ENCODE measurements around the gene ANKRD26.

The ANKRD26 gene

DNA sequence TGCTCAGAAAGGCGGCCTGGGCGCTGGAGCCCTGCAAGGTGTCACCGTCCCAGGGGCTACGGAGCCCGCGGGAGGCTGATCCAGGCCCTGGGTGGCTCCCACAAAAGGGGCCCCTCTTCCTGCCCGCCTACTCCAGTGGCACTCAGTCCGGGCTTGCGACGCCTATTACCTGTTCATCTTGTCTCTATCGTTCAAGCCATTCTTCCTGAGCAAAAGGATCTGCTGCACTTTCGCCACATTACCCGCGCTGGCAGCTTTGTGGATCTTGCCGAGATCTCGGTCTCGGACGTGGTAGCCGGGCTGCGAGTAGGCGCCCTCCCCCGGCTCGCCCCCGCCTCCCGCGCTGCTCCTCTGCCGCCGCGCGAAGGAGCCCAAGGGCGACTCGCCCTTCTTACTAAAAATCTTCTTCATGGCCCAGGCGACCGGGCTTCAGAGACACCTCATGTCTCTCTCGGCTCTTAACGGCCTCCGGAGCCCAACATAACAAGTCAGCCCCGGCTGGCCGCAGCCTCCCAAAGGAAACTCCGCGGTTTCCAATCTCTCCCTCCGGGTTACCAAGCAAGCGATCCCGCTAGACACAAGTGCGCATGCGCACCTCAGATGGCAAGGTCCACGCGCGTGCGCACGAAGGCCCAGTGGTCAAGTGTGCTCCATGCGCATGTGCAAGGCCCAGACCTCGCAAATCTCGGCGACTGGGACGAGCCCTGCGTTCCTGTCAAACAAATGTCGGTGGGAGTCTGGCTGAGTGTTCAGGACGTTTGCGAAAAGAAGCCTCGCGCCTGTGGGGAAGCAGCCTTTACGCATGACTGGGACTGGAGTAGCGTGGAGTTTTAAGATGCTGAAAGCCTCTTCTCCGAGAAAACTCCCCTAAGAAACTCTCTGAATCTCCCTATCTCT lies at the start of gene ANKRD26 (continued):
- TF ChIP-seq ZNF10 (tag by site-specific recombination; IDR thresholded peaks at IDR 0.05) = no peak
- no peak for TF ChIP-seq ZNF776 (tag by site-specific recombination; IDR thresholded peaks at IDR 0.05; ENCODE audit: borderline replicate concordance)
- no peak for TF ChIP-seq ZNF132 (tag by site-specific recombination; IDR thresholded peaks at IDR 0.05; ENCODE audit: borderline replicate concordance)
- 0 out of 2 replicates have a peak, but pooled peaks have one; percentile 73 for TF ChIP-seq ZNF561 (tag by site-specific recombination; IDR thresholded peaks at IDR 0.05; ENCODE audit: borderline replicate concordance)
- TF ChIP-seq, protein P1, sequence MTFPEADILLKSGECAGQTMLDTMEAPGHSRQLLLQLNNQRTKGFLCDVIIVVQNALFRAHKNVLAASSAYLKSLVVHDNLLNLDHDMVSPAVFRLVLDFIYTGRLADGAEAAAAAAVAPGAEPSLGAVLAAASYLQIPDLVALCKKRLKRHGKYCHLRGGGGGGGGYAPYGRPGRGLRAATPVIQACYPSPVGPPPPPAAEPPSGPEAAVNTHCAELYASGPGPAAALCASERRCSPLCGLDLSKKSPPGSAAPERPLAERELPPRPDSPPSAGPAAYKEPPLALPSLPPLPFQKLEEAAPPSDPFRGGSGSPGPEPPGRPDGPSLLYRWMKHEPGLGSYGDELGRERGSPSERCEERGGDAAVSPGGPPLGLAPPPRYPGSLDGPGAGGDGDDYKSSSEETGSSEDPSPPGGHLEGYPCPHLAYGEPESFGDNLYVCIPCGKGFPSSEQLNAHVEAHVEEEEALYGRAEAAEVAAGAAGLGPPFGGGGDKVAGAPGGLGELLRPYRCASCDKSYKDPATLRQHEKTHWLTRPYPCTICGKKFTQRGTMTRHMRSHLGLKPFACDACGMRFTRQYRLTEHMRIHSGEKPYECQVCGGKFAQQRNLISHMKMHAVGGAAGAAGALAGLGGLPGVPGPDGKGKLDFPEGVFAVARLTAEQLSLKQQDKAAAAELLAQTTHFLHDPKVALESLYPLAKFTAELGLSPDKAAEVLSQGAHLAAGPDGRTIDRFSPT (tag by site-specific recombination; IDR thresholded peaks at IDR 0.05) = no peak
- TF ChIP-seq, protein P2, sequence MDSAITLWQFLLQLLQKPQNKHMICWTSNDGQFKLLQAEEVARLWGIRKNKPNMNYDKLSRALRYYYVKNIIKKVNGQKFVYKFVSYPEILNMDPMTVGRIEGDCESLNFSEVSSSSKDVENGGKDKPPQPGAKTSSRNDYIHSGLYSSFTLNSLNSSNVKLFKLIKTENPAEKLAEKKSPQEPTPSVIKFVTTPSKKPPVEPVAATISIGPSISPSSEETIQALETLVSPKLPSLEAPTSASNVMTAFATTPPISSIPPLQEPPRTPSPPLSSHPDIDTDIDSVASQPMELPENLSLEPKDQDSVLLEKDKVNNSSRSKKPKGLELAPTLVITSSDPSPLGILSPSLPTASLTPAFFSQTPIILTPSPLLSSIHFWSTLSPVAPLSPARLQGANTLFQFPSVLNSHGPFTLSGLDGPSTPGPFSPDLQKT (IDR thresholded peaks at IDR 0.05; ENCODE audit: borderline replicate concordance, low read depth, low read length) = no peak
- no peak for TF ChIP-seq MYNN (tag by site-specific recombination; IDR thresholded peaks at IDR 0.05; ENCODE audit: borderline replicate concordance)
- TF ChIP-seq ZBTB17 (tag by site-specific recombination; IDR thresholded peaks at IDR 0.05) = peak; percentile 79
- TF ChIP-seq ZNF571 (tag by site-specific recombination; IDR thresholded peaks at IDR 0.05) = no peak
- 0 out of 2 replicates have a peak, but pooled peaks have one; percentile 16 for TF ChIP-seq KLF9 (tag by site-specific recombination; IDR thresholded peaks at IDR 0.05; ENCODE audit: low read depth)
- no peak for TF ChIP-seq ZNF76 (tag by site-specific recombination; IDR thresholded peaks at IDR 0.05; ENCODE audit: borderline replicate concordance, low read depth)
- TF ChIP-seq ZNF214 (tag by site-specific recombination; IDR thresholded peaks at IDR 0.05; ENCODE audit: borderline replicate concordance) = no peak
- TF ChIP-seq ZNF2 (tag by site-specific recombination; IDR thresholded peaks at IDR 0.05) = peak; percentile 21; the same call in 1 of the 2 replicates
- TF ChIP-seq SP7 (tag by site-specific recombination; IDR thresholded peaks at IDR 0.05) = no peak
- peak; percentile 31; the same call in 1 of the 2 replicates for TF ChIP-seq SP2 (tag by site-specific recombination; IDR thresholded peaks at IDR 0.05)
- TF ChIP-seq, protein P3, sequence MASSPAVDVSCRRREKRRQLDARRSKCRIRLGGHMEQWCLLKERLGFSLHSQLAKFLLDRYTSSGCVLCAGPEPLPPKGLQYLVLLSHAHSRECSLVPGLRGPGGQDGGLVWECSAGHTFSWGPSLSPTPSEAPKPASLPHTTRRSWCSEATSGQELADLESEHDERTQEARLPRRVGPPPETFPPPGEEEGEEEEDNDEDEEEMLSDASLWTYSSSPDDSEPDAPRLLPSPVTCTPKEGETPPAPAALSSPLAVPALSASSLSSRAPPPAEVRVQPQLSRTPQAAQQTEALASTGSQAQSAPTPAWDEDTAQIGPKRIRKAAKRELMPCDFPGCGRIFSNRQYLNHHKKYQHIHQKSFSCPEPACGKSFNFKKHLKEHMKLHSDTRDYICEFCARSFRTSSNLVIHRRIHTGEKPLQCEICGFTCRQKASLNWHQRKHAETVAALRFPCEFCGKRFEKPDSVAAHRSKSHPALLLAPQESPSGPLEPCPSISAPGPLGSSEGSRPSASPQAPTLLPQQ (tag by site-specific recombination; IDR thresholded peaks at IDR 0.05) = no peak; the same call in 1 of the 2 replicates
- TF ChIP-seq ZNF529 (tag by site-specific recombination; IDR thresholded peaks at IDR 0.05; ENCODE audit: insufficient replicate concordance) = no peak
- TF ChIP-seq ZNF423 (tag by site-specific recombination; IDR thresholded peaks at IDR 0.05) = peak; percentile 72
- TF ChIP-seq KLF8 (tag by site-specific recombination; IDR thresholded peaks at IDR 0.05) = peak; percentile 19; the same call in 1 of the 2 replicates
- peak; percentile 92 for TF ChIP-seq ZNF335 (tag by site-specific recombination; conservative IDR thresholded peaks at IDR 0.05)
- TF ChIP-seq, protein P4, sequence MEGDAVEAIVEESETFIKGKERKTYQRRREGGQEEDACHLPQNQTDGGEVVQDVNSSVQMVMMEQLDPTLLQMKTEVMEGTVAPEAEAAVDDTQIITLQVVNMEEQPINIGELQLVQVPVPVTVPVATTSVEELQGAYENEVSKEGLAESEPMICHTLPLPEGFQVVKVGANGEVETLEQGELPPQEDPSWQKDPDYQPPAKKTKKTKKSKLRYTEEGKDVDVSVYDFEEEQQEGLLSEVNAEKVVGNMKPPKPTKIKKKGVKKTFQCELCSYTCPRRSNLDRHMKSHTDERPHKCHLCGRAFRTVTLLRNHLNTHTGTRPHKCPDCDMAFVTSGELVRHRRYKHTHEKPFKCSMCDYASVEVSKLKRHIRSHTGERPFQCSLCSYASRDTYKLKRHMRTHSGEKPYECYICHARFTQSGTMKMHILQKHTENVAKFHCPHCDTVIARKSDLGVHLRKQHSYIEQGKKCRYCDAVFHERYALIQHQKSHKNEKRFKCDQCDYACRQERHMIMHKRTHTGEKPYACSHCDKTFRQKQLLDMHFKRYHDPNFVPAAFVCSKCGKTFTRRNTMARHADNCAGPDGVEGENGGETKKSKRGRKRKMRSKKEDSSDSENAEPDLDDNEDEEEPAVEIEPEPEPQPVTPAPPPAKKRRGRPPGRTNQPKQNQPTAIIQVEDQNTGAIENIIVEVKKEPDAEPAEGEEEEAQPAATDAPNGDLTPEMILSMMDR (tag by site-specific recombination; IDR thresholded peaks at IDR 0.05) = peak; percentile 51
- TF ChIP-seq, protein P5, sequence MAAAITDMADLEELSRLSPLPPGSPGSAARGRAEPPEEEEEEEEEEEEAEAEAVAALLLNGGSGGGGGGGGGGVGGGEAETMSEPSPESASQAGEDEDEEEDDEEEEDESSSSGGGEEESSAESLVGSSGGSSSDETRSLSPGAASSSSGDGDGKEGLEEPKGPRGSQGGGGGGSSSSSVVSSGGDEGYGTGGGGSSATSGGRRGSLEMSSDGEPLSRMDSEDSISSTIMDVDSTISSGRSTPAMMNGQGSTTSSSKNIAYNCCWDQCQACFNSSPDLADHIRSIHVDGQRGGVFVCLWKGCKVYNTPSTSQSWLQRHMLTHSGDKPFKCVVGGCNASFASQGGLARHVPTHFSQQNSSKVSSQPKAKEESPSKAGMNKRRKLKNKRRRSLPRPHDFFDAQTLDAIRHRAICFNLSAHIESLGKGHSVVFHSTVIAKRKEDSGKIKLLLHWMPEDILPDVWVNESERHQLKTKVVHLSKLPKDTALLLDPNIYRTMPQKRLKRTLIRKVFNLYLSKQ (tag by site-specific recombination; IDR thresholded peaks at IDR 0.05; ENCODE audit: borderline replicate concordance) = no peak
- TF ChIP-seq ZNF121 (tag by site-specific recombination; IDR thresholded peaks at IDR 0.05) = no peak
- TF ChIP-seq ZNF610 (tag by site-specific recombination; IDR thresholded peaks at IDR 0.05; ENCODE audit: borderline replicate concordance) = no peak
- TF ChIP-seq, protein P6, sequence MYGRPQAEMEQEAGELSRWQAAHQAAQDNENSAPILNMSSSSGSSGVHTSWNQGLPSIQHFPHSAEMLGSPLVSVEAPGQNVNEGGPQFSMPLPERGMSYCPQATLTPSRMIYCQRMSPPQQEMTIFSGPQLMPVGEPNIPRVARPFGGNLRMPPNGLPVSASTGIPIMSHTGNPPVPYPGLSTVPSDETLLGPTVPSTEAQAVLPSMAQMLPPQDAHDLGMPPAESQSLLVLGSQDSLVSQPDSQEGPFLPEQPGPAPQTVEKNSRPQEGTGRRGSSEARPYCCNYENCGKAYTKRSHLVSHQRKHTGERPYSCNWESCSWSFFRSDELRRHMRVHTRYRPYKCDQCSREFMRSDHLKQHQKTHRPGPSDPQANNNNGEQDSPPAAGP (tag by site-specific recombination; IDR thresholded peaks at IDR 0.05) = peak; percentile 32; the same call in 1 of the 2 replicates
- no peak for TF ChIP-seq ZNF664 (tag by site-specific recombination; IDR thresholded peaks at IDR 0.05)
- TF ChIP-seq, protein P7, sequence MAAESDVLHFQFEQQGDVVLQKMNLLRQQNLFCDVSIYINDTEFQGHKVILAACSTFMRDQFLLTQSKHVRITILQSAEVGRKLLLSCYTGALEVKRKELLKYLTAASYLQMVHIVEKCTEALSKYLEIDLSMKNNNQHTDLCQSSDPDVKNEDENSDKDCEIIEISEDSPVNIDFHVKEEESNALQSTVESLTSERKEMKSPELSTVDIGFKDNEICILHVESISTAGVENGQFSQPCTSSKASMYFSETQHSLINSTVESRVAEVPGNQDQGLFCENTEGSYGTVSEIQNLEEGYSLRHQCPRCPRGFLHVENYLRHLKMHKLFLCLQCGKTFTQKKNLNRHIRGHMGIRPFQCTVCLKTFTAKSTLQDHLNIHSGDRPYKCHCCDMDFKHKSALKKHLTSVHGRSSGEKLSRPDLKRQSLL (tag by site-specific recombination; IDR thresholded peaks at IDR 0.05) = peak; percentile 83
- peak; percentile 69 for TF ChIP-seq ZXDB (tag by site-specific recombination; IDR thresholded peaks at IDR 0.05)

Data from HEK293 (cell line).